Epithelial cell of proximal tubule (primary cell): ENCODE data around the gene SESN2. TPM values are rescaled to one million over a fixed set of nuclear protein-coding genes. Genes with fewer than 3 reads are reported as not detected.

Experiments
- DNase-seq: peaks from one replicate; pipeline ENCODE4 v3.0.0-alpha.2; 2011; ENCODE audit warnings: low read depth
- H3K4me3 ChIP-seq: 2 replicates; pipeline ENCODE4 v1.5.1; 2011; ENCODE audit warnings: low read depth, mild to moderate bottlenecking, low read length
- CTCF ChIP-seq: conservative IDR thresholded peaks from 2 replicates; pipeline ENCODE4 v1.5.1; 2012; ENCODE audit warnings: low read depth, mild to moderate bottlenecking, low read length
- total RNA-seq: library from RNA; depleted of rRNA; stranded (reverse); fragments of >200 nt; gene quantifications from 2 replicates; pipeline ENCODE4 v1.2.3, GENCODE V29; 2015

The SESN2 gene, protein sequence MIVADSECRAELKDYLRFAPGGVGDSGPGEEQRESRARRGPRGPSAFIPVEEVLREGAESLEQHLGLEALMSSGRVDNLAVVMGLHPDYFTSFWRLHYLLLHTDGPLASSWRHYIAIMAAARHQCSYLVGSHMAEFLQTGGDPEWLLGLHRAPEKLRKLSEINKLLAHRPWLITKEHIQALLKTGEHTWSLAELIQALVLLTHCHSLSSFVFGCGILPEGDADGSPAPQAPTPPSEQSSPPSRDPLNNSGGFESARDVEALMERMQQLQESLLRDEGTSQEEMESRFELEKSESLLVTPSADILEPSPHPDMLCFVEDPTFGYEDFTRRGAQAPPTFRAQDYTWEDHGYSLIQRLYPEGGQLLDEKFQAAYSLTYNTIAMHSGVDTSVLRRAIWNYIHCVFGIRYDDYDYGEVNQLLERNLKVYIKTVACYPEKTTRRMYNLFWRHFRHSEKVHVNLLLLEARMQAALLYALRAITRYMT
- total RNA-seq, result 15.4 and 18.5 TPM in 2 replicates

GRCh38 chr1:28259252-28259933 lies at the start of gene SESN2:
Gene SESN2 (plus strand): TSS chr1:28259518. CDS start chr1:28259848, 330 bp downstream.
- DNase-seq, result peak; percentile 83
- H3K4me3 ChIP-seq, result peak within 1 kb of the TSS; percentile 98
- TF ChIP-seq CTCF, result no peak

- no peak for TF ChIP-seq CTCF
Measured at GRCh38 chr1:28209700-28210099, 49.6 kb upstream of the SESN2 start.

DNA sequence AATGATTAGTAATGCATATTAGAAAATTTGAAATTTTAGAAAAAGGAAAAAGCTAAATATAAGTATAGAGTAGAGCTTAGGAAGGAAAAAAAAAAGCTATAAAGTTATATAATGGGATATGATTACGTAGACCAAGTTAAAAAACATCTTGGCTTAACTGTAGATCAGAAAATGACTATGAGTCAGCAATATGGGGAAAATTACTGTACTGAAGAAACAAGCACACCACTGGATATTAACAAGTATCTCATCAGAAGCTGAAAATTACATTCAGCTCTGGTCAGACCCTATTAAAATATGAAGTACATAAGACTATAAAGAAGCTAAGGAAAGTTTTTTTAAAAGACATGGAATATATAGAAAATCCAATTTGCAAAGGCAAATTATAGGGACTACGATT lies 46.0 kb upstream of the SESN2 start:
- no peak for TF ChIP-seq CTCF
- H3K4me3 ChIP-seq, result no peak overlapping the region
- no peak for DNase-seq

More at GRCh38 chr1:28209700-28210099, 49.6 kb upstream of the SESN2 start:
- H3K4me3 ChIP-seq, result no peak overlapping the region
- DNase-seq, result no peak

DNA sequence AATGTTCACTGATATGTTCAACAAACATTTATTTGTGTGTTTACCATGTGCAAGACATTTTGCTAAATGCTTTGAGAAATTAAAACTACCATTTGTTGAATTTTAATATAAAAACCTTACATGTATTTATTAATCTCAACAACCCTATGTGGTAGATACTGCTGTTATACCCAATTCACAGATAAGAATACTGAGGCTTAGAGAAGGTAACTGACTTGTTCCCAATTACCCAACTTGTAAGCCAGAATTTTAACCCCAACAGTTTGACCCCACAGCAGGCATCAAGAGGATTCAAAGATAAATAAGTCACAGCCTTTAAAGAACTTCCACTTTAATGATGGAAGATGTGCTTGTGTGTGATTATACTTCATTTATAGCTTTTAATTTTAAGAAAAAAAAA lies 30.2 kb upstream of the SESN2 start:
- TF ChIP-seq CTCF, result no peak

GRCh38 chr1:28229996-28230395 lies 29.3 kb upstream of the SESN2 start:
- TF ChIP-seq CTCF, result no peak
- DNase-seq, result no peak
- no peak overlapping the region for H3K4me3 ChIP-seq

More for the DNA sequence above, 30.2 kb upstream of the SESN2 start:
- no peak for DNase-seq
- H3K4me3 ChIP-seq, result no peak overlapping the region

- peak within 1 kb of the TSS; percentile 96 for H3K4me3 ChIP-seq
- TF ChIP-seq CTCF, result no peak
- DNase-seq, result no peak
Measured at GRCh38 chr1:28232558-28233263, 26.6 kb upstream of the SESN2 start, which contains the start of gene DNAJC8. Gene DNAJC8 (minus strand): TSS chr1:28233029. CDS start chr1:28232998, 31 bp downstream.
